ENCODE measurements around the gene PLD5.
A peak's percentile ranks its signal among the peaks of the same experiment; 100 is the strongest.

The PLD5 gene

GRCh38 chr1:242524571-242525359, at the start of gene PLD5:
TSS of gene PLD5 (minus strand) at chr1:242524697.
- DNase-seq (ENCODE audit: low spot score): no peak

GRCh38 chr1:242569867-242570266, 45.4 kb upstream of the PLD5 start:
- no peak for DNase-seq (ENCODE audit: low spot score)

GRCh38 chr1:242568666-242569065, 44.2 kb upstream of the PLD5 start:
- no peak for DNase-seq (ENCODE audit: low spot score)

- no peak for DNase-seq (ENCODE audit: low spot score)
Observed at GRCh38 chr1:242567596-242567995, 43.1 kb upstream of the PLD5 start.

- DNase-seq (ENCODE audit: low spot score): no peak
Observed at GRCh38 chr1:242556759-242557158, 32.3 kb upstream of the PLD5 start.

- no peak for DNase-seq (ENCODE audit: low spot score)
Observed at GRCh38 chr1:242556276-242556675, 31.8 kb upstream of the PLD5 start.

- no peak for DNase-seq (ENCODE audit: low spot score)
Observed at GRCh38 chr1:242554577-242554976, 30.1 kb upstream of the PLD5 start.

GRCh38 chr1:242546849-242547729, 22.6 kb upstream of the PLD5 start:
- no peak for DNase-seq (ENCODE audit: low spot score)

- DNase-seq (ENCODE audit: low spot score): no peak
Observed at GRCh38 chr1:242546441-242546840, 21.9 kb upstream of the PLD5 start.

GRCh38 chr1:242544071-242544470, 19.6 kb upstream of the PLD5 start:
- no peak for DNase-seq (ENCODE audit: low spot score)

- no peak for DNase-seq (ENCODE audit: low spot score)
Observed at GRCh38 chr1:242542271-242542670, 17.8 kb upstream of the PLD5 start.

GRCh38 chr1:242535986-242536385, 11.5 kb upstream of the PLD5 start:
- DNase-seq (ENCODE audit: low spot score): no peak

GRCh38 chr1:242534753-242535152, 10.3 kb upstream of the PLD5 start:
- no peak for DNase-seq (ENCODE audit: low spot score)

GRCh38 chr1:242530761-242531160, 6.3 kb upstream of the PLD5 start:
- DNase-seq (ENCODE audit: low spot score): no peak

- no peak for DNase-seq (ENCODE audit: low spot score)
Observed at GRCh38 chr1:242525769-242526168, 1.3 kb upstream of the PLD5 start.

GRCh38 chr1:242525360-242525722, 844 bp upstream of the PLD5 start:
- no peak for DNase-seq (ENCODE audit: low spot score)

GRCh38 chr1:242523719-242524570, 552 bp downstream of the PLD5 start:
- peak; percentile 24 for DNase-seq (ENCODE audit: low spot score)

GRCh38 chr1:242522996-242523718, 1.3 kb downstream of the PLD5 start:
- DNase-seq (ENCODE audit: low spot score): no peak

GRCh38 chr1:242522304-242522945, 2.1 kb downstream of the PLD5 start:
- DNase-seq (ENCODE audit: low spot score): no peak

GRCh38 chr1:242515555-242515954, 8.9 kb downstream of the PLD5 start:
- no peak for DNase-seq (ENCODE audit: low spot score)

GRCh38 chr1:242506724-242507123, 17.8 kb downstream of the PLD5 start:
- no peak for DNase-seq (ENCODE audit: low spot score)
